NB4 (cell line): ENCODE results near the gene RPL5.

Experiments used
- DNase-seq: peaks from one replicate; pipeline ENCODE4 v3.0.0; 2010; ENCODE audit warnings: low read depth
- H3K4me3 ChIP-seq: one replicate; pipeline ENCODE4 v1.5.1; 2011; ENCODE audit warnings: mild to moderate bottlenecking, low read depth, low read length, moderate library complexity
- MYC ChIP-seq: IDR thresholded peaks from 2 replicates; pipeline ENCODE4 v1.6.1; 2011; ENCODE audit warnings: low read depth, low read length
- POLR2A ChIP-seq: IDR thresholded peaks from 2 replicates; pipeline ENCODE4 v1.6.1; 2011; ENCODE audit warnings: mild to moderate bottlenecking; ENCODE audit not compliant: insufficient read length; ENCODE audit errors: extremely low read depth
- TF ChIP-seq, protein P1 (sequence below): IDR thresholded peaks from 2 replicates; pipeline ENCODE4 v1.6.1; 2011; ENCODE audit warnings: low read depth, low read length
- TF ChIP-seq, protein P2 (sequence below): IDR thresholded peaks from one replicate; pipeline ENCODE4 v1.5.1; 2012; ENCODE audit warnings: low read depth, low read length

The RPL5 gene

DNA sequence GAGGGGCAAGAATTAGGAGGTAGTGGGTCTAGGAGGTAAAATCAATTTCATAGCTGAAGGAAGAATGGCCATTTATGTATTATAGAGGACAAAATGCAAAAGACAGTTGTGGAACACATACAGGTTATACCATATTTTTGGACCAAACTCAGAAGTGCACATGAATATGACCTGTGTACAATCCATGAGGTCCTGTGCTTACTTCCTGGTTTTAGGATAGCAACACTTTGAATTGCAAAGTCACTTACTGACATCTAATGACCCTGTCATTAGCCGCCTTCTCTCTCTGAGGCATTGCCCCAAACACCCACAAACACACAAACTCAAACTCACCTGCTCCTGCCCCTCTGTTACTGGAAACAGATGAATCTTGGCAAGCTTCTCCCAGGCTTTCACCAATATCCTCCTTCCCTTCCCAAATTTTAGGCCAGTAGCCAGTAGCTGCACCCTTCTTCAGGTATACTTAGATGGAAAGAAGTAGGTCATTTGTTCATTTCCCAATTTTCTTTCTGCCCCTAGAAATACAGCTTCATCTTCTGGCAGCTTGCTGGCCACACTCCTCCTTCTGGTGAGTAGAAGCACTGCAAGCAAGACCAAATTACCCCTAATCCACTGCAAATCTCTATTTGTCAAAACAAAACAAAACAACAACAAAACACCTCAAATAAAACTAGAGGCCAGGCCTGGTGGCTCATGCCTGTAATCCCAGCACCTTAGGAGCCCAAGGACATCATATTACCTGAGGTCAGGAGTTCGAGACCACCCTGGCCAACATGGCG lies 13.7 kb upstream of the RPL5 start:
- peak; percentile 46 for DNase-seq
- TF ChIP-seq, protein P1, sequence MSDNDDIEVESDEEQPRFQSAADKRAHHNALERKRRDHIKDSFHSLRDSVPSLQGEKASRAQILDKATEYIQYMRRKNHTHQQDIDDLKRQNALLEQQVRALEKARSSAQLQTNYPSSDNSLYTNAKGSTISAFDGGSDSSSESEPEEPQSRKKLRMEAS = no peak
- TF ChIP-seq, protein P2, sequence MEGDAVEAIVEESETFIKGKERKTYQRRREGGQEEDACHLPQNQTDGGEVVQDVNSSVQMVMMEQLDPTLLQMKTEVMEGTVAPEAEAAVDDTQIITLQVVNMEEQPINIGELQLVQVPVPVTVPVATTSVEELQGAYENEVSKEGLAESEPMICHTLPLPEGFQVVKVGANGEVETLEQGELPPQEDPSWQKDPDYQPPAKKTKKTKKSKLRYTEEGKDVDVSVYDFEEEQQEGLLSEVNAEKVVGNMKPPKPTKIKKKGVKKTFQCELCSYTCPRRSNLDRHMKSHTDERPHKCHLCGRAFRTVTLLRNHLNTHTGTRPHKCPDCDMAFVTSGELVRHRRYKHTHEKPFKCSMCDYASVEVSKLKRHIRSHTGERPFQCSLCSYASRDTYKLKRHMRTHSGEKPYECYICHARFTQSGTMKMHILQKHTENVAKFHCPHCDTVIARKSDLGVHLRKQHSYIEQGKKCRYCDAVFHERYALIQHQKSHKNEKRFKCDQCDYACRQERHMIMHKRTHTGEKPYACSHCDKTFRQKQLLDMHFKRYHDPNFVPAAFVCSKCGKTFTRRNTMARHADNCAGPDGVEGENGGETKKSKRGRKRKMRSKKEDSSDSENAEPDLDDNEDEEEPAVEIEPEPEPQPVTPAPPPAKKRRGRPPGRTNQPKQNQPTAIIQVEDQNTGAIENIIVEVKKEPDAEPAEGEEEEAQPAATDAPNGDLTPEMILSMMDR = peak; percentile 63
- H3K4me3 ChIP-seq = no peak overlapping the region

DNA sequence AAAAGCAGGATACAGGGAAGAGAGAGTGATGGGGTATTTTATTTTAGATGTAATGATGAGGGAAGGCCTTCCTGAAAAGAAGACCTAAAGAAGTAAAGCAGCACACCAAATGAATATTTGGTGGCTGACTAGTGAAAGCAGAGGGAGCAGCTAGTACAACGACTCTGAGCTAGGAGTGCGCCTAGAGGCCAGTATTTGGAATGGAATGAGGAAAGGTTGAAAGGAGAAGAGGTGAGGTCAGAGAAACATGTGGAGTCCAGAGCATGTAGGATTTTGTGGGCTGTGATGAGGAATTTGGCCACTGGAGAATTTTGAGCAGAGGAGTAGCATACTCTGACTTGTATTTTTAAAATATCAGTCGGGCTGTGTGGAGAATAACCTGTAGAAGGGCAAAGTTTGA lies 11.8 kb upstream of the RPL5 start:
- DNase-seq = no peak
- TF ChIP-seq POLR2A = no peak
- TF ChIP-seq, protein P1 = no peak
- TF ChIP-seq, protein P2 = no peak
- no peak for TF ChIP-seq MYC
- H3K4me3 ChIP-seq = no peak overlapping the region

DNA sequence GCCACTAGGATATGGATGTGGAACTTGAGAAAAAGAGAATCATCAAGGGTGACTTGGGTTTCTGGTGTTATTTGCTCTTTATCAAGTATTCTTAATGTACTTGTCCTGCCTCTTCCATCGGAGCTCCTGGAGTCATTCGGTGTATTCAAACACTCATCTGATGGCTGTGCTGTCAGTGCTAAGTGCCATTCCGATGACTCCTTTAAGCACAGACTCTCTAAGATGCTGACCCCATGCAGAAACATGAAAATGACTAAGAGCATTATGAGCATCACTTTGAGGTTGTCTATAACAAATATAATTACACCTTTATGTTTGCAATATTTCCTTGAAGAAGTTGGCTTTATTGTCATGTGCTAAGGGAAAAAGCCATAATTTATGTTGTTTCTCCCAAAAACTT lies 11.3 kb upstream of the RPL5 start:
- TF ChIP-seq MYC (no peak), POLR2A (no peak)
- TF ChIP-seq, protein P2 = no peak
- TF ChIP-seq, protein P1 = no peak
- DNase-seq = no peak
- no peak overlapping the region for H3K4me3 ChIP-seq

DNA sequence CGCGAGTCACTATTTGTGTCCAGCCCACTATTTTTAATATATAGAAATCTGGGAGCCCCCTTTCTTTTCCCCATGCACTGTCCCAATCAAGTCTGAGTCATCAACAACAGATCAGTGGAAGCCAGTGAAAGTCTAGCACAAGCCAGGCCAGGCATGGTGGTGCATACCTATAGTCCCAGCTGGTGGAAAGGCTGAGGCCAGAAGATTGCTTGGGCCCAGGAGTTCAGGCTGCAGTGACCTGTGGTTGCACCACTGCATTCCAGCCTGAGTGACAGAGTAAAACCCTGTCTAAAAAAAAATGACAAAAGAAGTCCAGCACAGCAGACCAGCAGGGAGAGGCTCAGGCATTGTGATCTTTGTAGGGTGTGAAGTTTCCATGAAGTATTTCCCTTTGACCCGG lies 9.0 kb upstream of the RPL5 start:
- peak; percentile 51 for DNase-seq
- no peak overlapping the region for H3K4me3 ChIP-seq
- TF ChIP-seq, protein P1 = no peak
- no peak for TF ChIP-seq POLR2A
- TF ChIP-seq, protein P2 = no peak
- TF ChIP-seq MYC = no peak

DNA sequence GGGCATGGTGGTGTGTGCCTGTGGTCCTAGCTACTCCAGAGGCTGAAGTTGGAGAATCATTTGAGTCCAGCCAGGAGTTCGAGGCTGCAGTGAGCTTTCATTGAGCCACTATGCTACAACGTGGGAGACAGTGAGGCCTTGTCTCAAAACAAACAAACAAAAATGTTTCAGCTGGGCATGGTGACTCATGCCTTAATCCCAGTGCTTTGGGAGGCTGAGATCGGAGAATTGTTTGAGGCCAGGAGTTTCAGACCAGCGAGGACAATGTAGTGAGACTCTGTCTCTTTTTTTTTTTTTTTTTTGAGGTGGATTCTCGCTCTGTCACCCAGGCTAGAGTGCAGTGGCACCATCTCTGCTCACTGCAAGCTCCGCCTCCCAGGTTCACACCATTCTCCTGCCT lies 5.0 kb upstream of the RPL5 start:
- TF ChIP-seq, protein P2 = no peak
- DNase-seq = no peak
- no peak overlapping the region for H3K4me3 ChIP-seq

DNA sequence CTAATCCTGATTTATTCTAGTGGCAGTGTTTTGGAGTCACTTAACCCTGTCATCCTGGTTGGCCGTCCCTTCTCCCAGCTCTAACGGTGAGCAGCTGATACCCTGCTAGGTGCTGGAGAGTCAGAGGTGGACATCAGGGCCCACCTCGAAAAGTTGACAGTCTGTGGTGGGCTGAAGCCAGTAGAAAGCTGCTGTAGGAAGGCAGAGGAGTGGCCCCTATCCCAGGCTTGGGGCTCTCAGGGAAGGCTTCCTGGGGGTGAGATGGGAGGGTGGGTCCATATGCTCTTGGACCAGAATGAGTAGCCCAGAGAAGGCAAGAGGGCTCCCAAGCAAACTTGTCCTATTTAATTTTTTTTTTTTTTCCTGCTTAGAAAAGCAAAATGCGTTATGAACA lies 475 bp upstream of the RPL5 start:
- no peak for TF ChIP-seq MYC
- TF ChIP-seq, protein P2 = no peak
- TF ChIP-seq POLR2A = no peak
- TF ChIP-seq, protein P1 = no peak
- DNase-seq = no peak
- H3K4me3 ChIP-seq = no peak overlapping the region
